SW480 (cell line): ENCODE results near the gene TMEM130.

Experiments used
- DNase-seq: peaks from one replicate; pipeline ENCODE4 v3.0.0-alpha.2; 2016; ENCODE audit warnings: low spot score

TMEM130 gene

GRCh38 chr7:98869597-98870120, at the start of gene TMEM130:
TMEM130 (minus strand) TSS chr7:98870014; CDS start chr7:98869861, 153 bp downstream.
- DNase-seq = no peak

- no peak for DNase-seq
These were observed 47.5 kb upstream of the TMEM130 start for GRCh38 chr7:98917331-98917730.

- no peak for DNase-seq
These were observed 43.8 kb upstream of the TMEM130 start for GRCh38 chr7:98913612-98914011.

GRCh38 chr7:98913026-98913425, 43.2 kb upstream of the TMEM130 start:
- no peak for DNase-seq

GRCh38 chr7:98911916-98912315, 42.1 kb upstream of the TMEM130 start:
- no peak for DNase-seq

- no peak for DNase-seq
These were observed 40.6 kb upstream of the TMEM130 start for GRCh38 chr7:98910427-98910826.

- no peak for DNase-seq
These were observed 39.7 kb upstream of the TMEM130 start for GRCh38 chr7:98909487-98909886.

- no peak for DNase-seq
These were observed 38.8 kb upstream of the TMEM130 start for GRCh38 chr7:98908585-98908984.

- no peak for DNase-seq
These were observed 37.8 kb upstream of the TMEM130 start for GRCh38 chr7:98907570-98907969.

- no peak for DNase-seq
These were observed 33.4 kb upstream of the TMEM130 start for GRCh38 chr7:98903246-98903645.

GRCh38 chr7:98902523-98902922, 32.7 kb upstream of the TMEM130 start:
- no peak for DNase-seq

GRCh38 chr7:98900815-98901214, 31.0 kb upstream of the TMEM130 start:
- DNase-seq = no peak

GRCh38 chr7:98899816-98900215, 30.0 kb upstream of the TMEM130 start:
- DNase-seq = no peak

GRCh38 chr7:98892609-98893008, 22.8 kb upstream of the TMEM130 start:
- DNase-seq = no peak

- no peak for DNase-seq
These were observed 17.2 kb upstream of the TMEM130 start for GRCh38 chr7:98887038-98887437.

GRCh38 chr7:98884416-98884815, 14.6 kb upstream of the TMEM130 start:
- DNase-seq = no peak

GRCh38 chr7:98881561-98882315, 11.9 kb upstream of the TMEM130 start:
- DNase-seq = no peak

GRCh38 chr7:98880485-98880884, 10.7 kb upstream of the TMEM130 start:
- DNase-seq = no peak

- DNase-seq = no peak
These were observed 10.1 kb upstream of the TMEM130 start for GRCh38 chr7:98879979-98880315.

- DNase-seq = peak; percentile 81
These were observed 9.6 kb upstream of the TMEM130 start for GRCh38 chr7:98879198-98879978.

GRCh38 chr7:98878365-98879197, 8.8 kb upstream of the TMEM130 start, which contains the start of gene TRRAP:
TRRAP (plus strand) TSS chr7:98878532; CDS start chr7:98881151, 2,619 bp downstream.
- peak; percentile 71 for DNase-seq

- DNase-seq = no peak
These were observed 8.0 kb upstream of the TMEM130 start for GRCh38 chr7:98877692-98878364.
